ENCODE data around the gene CLP1. TPM values are rescaled to one million over a fixed set of nuclear protein-coding genes. Genes with fewer than 3 reads are reported as not detected.
A peak's percentile ranks its signal among the peaks of the same experiment; 100 is the strongest.

CLP1 gene
- total RNA-seq, 1 donor from 2014 or later = 17.1 TPM

DNA sequence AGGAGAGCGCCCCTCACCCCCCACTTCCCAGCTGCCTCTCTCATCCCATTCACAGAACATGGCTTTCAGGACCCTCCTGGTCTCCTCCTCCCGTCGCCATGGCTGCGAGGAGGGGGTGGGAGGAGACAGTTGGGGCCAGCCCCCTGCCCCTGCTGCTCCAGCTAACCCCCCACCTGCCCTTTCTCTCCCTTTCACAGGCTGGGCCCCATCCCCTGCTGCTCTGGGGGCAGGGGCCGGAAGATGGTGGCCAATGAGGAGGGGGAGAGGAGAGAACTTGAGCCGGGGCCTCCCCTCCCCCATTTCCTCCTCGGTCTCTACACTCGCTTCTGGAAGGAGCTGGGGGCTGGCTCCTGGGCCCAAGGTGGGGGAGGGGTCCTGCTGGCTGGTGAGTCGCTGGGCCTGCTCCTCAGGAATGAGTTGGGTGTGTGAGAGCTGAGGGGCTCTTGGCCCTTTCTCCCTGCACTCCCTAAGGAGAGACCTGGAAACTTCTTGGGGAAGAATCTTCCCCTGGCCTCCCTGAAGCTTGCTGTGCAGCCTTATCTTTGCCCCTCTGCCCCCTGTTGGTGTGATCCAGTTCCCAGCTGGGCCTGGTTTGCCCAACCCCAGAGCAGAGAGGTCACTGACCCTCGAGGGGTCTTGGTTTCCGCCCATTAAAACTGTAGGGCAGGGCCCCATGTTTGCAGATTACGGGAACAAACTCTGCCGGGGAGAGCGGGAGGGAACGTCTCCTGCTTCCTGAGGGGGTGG is 18.1 kb upstream of the CLP1 start:
- peak overlapping the region; percentile 100 for H3K27ac Mint-ChIP-seq (ENCODE audit: unreplicated experiment)
- peak; percentile 88 for DNase-seq
- H3K4me1 Mint-ChIP-seq (ENCODE audit: low read depth, unreplicated experiment) = peaks cover 35% of the 10 kb centered on the region
- no peaks in the 10 kb centered on the region for H3K36me3 Mint-ChIP-seq (ENCODE audit: unreplicated experiment)
- peaks cover 18% of the 10 kb centered on the region for H3K9me3 Mint-ChIP-seq (ENCODE audit: unreplicated experiment)
- peak overlapping the region; percentile 98 for H3K4me3 Mint-ChIP-seq (ENCODE audit: unreplicated experiment)
- TF ChIP-seq, protein P1, sequence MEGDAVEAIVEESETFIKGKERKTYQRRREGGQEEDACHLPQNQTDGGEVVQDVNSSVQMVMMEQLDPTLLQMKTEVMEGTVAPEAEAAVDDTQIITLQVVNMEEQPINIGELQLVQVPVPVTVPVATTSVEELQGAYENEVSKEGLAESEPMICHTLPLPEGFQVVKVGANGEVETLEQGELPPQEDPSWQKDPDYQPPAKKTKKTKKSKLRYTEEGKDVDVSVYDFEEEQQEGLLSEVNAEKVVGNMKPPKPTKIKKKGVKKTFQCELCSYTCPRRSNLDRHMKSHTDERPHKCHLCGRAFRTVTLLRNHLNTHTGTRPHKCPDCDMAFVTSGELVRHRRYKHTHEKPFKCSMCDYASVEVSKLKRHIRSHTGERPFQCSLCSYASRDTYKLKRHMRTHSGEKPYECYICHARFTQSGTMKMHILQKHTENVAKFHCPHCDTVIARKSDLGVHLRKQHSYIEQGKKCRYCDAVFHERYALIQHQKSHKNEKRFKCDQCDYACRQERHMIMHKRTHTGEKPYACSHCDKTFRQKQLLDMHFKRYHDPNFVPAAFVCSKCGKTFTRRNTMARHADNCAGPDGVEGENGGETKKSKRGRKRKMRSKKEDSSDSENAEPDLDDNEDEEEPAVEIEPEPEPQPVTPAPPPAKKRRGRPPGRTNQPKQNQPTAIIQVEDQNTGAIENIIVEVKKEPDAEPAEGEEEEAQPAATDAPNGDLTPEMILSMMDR (IDR thresholded peaks at IDR 0.05; ENCODE audit: partially characterized antibody, unreplicated experiment) = no peak
- peaks cover 34% of the 10 kb centered on the region for H3K27me3 Mint-ChIP-seq (ENCODE audit: unreplicated experiment)

DNA sequence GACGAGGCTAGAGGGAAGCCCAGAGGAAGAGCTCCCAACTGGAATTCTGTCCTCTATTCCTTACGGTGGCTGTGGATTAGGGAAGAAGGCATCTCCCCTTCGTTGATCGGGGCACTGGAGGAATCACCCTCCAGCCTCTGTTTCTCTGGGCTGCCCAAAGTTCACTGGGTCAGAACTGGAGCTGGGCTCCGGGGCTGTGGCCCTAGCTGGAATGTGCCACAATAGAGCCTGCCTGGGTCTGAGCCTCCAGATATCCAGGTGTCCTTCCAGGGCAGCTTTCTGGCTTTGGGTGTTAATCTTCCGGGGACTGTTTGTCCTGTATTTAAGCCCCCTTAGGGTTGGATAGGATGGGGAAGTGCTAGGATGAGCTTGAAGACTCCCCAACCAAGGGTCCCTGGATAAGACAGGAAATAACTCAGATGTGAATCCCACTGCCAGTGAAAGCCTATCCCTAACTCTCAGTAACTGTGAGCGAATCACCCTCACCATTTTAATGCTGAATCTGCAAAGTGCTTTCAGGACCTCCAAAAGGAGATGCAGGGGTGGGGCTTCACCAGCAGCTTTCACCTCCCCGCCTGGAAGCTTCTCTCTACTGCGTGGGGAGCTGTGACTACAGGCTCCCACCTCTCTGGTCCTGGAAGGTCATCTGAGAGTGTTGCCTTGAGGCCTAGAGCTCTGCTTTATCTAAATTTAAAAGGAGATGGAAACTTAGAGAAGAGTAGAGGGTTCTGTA is 17.3 kb upstream of the CLP1 start:
- no peaks in the 10 kb centered on the region for H3K36me3 Mint-ChIP-seq (ENCODE audit: unreplicated experiment)
- peak overlapping the region; percentile 90 for H3K27ac Mint-ChIP-seq (ENCODE audit: unreplicated experiment)
- peaks cover 39% of the 10 kb centered on the region for H3K4me1 Mint-ChIP-seq (ENCODE audit: low read depth, unreplicated experiment)
- TF ChIP-seq, protein P1 (IDR thresholded peaks at IDR 0.05; ENCODE audit: partially characterized antibody, unreplicated experiment) = no peak
- peak overlapping the region; percentile 98 for H3K4me3 Mint-ChIP-seq (ENCODE audit: unreplicated experiment)
- H3K9me3 Mint-ChIP-seq (ENCODE audit: unreplicated experiment) = peaks cover 18% of the 10 kb centered on the region
- peaks cover 36% of the 10 kb centered on the region for H3K27me3 Mint-ChIP-seq (ENCODE audit: unreplicated experiment)
- DNase-seq = no peak

DNA sequence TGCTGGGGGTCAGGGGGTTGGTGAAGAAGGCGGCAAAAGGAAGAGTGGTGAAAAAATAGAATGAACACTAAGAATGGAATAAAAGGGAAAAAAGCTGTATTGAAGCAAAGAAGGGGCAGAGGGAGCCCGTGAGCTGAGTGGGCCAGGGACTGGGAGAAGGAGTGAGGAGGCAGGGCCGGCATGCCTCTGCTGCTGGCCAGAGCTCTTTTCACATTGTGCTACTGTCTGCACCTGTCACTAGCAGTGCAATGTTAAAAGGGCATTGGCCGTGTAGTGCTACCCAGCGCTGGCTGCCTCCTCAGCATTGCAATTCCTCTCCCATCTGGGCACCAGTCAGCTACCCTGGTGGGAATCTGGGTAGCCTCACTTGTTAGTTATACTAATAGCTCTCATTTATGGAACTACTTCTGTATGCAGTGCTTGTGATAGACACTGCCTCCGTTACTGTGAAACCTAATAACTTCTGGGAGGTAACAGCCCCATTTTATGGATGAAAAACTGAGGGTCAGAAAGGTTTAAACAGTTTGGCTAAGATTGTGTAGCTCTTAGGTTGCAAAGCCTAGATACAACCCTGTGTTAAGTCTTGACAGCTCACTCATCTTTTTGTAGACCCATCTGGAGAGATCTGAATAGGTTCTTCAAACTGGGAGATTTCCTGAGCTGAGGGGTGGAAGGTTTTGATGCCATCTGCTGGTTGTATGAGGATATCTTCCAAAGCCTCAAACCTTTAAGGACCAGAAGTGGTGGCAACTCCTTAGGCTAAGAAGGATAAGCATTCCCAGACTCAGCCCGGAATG is 16.4 kb upstream of the CLP1 start:
- H3K4me1 Mint-ChIP-seq (ENCODE audit: low read depth, unreplicated experiment) = peaks cover 46% of the 10 kb centered on the region
- H3K27me3 Mint-ChIP-seq (ENCODE audit: unreplicated experiment) = peaks cover 36% of the 10 kb centered on the region
- no peaks in the 10 kb centered on the region for H3K36me3 Mint-ChIP-seq (ENCODE audit: unreplicated experiment)
- peaks cover 18% of the 10 kb centered on the region for H3K9me3 Mint-ChIP-seq (ENCODE audit: unreplicated experiment)
- DNase-seq = peak; percentile 58
- H3K4me3 Mint-ChIP-seq (ENCODE audit: unreplicated experiment) = peak overlapping the region; percentile 98
- TF ChIP-seq, protein P1 (IDR thresholded peaks at IDR 0.05; ENCODE audit: partially characterized antibody, unreplicated experiment) = no peak
- peak overlapping the region; percentile 90 for H3K27ac Mint-ChIP-seq (ENCODE audit: unreplicated experiment)

DNA sequence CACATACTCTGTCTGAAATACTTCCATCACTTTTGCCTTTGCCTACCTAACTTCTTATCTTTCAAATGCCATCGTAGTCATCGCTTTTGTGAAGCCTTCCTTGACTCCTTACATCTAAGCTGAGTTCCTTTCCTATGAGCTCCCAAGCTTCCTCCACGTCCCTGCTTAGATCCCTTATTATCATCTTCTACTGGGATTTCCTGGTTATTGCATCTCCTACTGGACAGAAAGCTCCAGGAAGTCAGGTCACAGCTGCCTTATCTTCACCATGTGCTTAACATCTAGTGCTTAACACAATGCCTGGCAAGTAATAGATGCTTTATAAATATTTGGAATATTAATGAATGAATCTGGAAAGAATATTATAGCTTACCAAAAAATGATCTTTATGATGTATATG is 13.8 kb upstream of the CLP1 start:
- peaks cover 30% of the 10 kb centered on the region for H3K9me3 Mint-ChIP-seq (ENCODE audit: unreplicated experiment)
- peak overlapping the region; percentile 74 for H3K4me3 Mint-ChIP-seq (ENCODE audit: unreplicated experiment)
- TF ChIP-seq, protein P1 (IDR thresholded peaks at IDR 0.05; ENCODE audit: partially characterized antibody, unreplicated experiment) = no peak
- H3K27ac Mint-ChIP-seq (ENCODE audit: unreplicated experiment) = peak overlapping the region; percentile 50
- no peaks in the 10 kb centered on the region for H3K36me3 Mint-ChIP-seq (ENCODE audit: unreplicated experiment)
- DNase-seq = no peak
- H3K27me3 Mint-ChIP-seq (ENCODE audit: unreplicated experiment) = peaks cover 45% of the 10 kb centered on the region
- peaks cover 55% of the 10 kb centered on the region for H3K4me1 Mint-ChIP-seq (ENCODE audit: low read depth, unreplicated experiment)
